HPDE6-E6E7 (cell line): ENCODE data around the gene FBXW7.
"Not testable (repeated sequence)": the region's sequence is repeated elsewhere in the genome, so short reads cannot be mapped to it uniquely, and the experiment has no call there.

ENCODE experiments used
- DNase-seq: peaks from one replicate; pipeline ENCODE4 v3.0.0; 2011; ENCODE audit warnings: missing footprints; ENCODE audit errors: extremely low spot score

Gene FBXW7

DNA sequence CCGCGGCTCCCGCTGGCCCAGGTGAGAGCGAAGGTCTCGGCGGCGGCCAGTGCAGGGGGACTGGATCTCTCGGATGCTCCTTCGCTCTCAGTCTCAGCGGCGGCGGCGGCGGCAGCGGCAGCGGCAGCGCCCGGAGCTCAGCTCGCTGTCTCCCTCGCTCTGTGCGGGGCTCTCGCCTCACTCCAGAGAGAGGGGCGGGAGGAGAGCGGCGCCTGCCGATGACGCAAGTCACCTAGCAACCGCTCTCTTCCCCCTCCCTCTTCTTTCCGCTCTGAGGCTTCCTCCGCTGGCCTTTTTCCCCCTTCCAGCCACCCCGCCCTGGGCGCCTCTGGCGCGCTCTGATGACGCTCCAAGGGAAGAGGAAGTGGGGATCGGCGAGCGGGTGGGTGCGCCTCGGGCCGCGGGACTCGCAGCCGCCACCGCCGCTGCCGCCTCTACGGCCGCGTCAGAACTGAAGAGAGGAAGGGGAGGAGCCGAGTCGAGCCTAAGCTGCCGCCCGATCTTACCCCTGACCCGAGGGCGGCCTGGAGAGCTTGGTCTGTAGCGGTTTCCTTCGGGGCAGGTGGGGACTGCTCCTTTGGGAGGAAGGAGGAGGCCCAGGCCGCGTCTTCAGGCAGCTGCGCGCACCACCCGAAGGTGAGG lies at the start of gene FBXW7:
Gene FBXW7 (minus strand): TSS at position 190 of the 642 bp plus-strand sequence. CDS start 124,289 bp downstream, outside the sequence.
- DNase-seq, result peak; percentile 93

DNA sequence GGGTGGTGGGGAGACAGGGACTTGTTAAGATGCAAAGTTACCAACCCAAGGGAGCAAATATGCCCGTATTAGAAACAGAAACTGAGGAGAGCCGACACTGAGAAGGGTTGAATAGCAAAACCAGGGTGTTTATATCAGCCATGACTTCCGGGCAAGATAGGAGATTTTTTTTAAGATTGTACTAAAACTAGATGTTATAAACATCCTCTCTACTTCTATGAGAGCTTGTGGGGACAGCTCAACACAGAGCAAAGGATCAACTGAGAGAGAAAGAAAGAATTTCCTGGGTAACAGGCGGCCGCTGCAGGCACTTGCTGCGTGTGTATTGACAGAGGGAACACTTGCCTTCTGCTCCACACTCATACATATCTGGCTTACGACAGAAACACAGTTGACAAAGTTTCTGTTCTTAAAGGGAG lies 49.1 kb upstream of the FBXW7 start:
- no peak for DNase-seq

DNA sequence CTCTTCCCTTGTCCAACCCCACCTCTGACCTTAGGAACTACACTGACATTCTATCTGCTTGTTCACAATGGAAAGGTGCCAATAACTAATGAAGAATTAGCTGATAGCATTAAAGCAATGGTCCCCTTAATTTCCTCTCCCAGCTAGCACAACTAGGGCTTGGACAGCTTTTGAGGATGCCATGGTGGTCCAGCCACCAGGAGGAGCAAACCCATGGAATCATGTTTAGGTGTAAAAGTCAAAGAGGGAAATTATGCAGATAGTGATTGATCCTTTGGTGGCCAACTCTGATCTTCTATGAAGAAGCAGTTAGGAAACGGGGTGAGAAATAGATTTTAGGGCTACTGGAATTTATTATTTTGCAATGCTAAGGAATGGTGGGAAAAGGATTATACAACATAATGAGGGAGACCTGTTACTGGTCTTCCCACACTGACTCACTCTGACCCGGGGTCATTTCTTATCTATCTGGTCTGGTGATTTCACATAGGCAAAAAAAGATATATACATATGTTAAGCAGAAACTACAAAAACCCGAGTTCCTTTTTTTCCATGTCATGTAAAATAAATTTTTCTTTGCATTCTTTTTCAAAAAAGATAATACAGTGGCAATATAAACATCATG lies 45.8 kb upstream of the FBXW7 start:
- no peak for DNase-seq

DNA sequence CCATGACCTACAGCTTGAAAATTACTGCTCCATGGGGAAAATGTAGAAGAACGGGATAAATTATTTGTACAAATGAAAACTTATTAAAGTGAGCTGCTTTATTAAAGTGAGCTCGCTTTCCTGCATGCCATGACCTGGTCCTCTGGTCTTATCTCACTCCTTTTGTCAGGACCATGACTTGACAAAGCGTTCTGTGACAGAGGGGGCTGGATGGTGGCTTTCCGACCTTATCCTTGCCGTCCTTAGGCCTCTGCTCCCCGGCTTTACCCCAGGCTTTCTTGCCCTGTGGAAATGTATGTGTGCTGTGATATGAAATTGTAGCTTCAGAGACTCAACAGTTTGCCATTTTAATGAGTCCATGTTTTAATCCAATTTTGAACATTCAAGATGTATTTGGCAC lies 44.0 kb upstream of the FBXW7 start:
- no peak for DNase-seq

DNA sequence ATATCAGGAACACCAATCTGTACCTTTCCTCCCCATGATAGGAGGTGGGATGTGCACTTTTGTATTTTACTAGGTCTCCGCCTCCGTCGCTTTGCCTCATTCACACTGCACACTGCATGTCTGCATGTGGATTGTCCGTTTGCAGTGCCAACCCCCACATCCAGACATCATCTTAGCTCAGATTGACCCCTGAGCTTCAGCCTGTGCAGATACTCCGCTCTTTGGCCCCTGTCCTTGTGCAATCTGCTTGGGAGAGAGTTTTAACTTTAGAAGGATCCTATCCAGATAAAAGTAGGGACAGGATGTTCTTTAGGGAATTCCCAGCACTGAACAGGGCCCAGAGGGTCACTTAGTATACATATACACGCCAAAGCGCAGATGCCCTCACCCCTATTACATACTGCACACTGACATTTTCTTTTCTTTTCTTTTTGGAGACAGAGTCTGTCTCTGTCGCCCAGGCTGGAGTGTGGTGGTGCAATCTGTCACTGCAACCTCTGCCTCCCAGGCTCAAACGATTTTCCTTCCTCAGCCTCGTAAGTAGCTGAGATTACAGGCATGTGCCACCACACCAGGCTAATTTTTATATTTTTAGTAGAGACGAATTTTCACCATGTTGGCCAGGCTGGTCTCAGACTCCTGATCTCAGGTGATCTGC lies 43.3 kb upstream of the FBXW7 start:
- DNase-seq, result no peak

DNA sequence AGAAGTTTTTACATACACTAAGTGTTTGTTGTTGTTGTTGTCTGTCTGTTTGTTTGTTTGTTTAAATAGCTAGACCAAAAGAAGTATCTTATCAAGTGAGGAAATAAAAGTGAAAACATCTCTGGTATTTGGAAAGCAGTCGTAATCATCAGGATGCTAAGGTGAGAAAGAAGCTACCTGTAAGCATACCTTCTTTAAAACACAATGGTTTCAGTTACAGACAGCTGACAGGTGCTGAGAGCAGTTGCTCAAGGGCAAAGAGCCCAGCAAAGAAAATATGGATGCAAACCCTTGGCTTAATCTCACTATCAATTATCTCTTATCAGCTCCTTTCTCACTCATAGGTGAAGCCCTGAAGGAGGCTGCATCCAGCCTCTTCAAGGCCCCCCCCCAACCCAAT lies 42.8 kb upstream of the FBXW7 start:
- DNase-seq, result no peak

DNA sequence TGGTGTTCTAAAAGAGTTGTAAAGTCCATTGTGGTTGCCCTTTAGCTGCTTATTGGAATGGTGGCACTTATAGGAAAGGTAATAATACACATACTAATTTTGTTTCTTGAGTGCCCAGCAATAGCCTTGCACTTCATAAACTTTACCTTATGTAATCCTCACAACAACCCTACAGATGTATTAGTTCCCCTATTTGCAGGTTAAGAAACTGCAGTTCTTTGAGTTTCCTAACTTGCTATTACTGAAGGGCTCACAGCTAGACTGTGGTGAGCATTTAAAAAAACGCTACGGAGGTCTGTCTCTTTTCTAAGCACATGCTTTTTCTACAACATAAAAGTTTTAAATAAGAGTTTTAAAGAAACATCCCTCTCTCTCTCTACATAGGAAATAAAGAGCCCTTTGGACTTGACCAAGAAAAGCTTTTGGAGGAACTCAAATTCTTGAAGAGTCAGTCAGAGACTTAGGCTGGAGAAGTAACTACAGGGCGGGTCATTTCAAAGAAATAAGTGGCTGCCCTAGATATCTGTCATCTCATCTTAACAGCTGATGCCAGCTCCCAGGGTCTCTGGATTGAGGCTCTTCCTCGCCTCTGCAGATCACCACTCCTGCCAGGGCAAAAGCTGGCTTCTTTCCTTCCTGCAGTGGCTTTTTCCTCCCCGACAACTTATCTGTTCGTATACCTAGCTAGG lies 42.0 kb upstream of the FBXW7 start:
- no peak for DNase-seq

GRCh38 chr4:152575533-152575932 lies 39.6 kb upstream of the FBXW7 start:
- no peak for DNase-seq

DNA sequence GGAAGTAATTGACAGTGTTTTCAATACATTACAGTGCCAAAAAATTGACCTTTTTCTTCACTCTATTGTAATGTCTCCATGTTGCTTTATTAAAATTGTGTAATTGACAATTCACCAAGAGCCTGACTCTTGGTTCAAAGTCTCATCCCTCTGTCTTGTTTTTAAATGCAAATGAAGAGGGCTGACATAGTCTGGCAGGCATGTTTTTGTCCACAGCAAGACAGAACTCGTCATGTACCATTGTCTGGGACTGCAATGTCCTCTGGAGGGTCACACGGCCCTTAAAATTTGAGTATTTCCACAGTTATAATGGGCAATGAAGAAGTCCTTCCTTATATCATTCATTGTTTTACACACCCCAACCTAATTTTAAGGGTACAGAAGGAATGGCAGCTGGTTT lies 38.0 kb upstream of the FBXW7 start:
- DNase-seq, result no peak

- peak; percentile 70 for DNase-seq
Measured at GRCh38 chr4:152572417-152573086, 36.7 kb upstream of the FBXW7 start.

- DNase-seq, result no peak
Measured at GRCh38 chr4:152571770-152572169, 35.9 kb upstream of the FBXW7 start.

- no peak for DNase-seq
Measured at GRCh38 chr4:152571296-152571695, 35.4 kb upstream of the FBXW7 start.

GRCh38 chr4:152565333-152565732 lies 29.4 kb upstream of the FBXW7 start:
- DNase-seq, result no peak

GRCh38 chr4:152564336-152564735 lies 28.4 kb upstream of the FBXW7 start:
- no peak for DNase-seq

DNA sequence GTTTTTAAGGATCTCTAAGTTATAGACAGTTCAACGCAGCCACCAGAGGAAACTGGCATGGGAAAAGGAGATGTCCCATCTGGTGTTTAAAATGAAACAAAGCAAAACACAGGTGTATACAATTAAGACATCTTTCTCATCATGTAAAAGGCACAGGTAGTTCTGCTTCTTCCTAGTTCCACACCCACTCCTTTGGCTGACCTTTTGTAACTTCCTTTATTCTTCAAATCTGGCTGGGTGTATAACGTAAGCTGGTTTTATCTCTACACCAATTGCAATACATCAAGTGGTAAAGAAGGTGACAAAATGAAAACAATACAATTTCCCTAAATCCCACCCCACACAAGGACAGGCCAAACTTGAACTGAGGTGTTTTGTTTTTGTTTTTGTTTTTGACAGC lies 27.3 kb upstream of the FBXW7 start:
- no peak for DNase-seq

- DNase-seq, result no peak
Measured at GRCh38 chr4:152559641-152560040, 23.7 kb upstream of the FBXW7 start.

DNA sequence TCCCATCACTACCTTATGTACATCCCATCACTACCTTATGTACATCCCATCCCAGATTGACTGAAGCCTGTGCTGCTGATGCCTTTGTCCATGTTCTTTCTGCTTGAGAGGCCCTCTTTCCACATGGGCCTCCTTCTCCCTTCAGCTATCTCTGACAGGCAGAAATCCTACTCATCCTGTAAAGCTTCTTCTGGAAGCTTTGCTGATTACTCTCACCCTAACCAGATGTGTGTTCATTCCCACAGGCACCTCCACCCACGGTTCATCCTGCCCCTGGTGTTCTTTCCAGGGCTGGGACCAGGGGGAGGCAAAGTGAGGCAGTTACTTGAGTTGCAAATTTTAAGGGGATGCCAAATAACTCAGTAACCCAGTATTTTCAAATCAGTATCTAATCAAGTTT lies 22.5 kb upstream of the FBXW7 start:
- DNase-seq, result no peak

DNA sequence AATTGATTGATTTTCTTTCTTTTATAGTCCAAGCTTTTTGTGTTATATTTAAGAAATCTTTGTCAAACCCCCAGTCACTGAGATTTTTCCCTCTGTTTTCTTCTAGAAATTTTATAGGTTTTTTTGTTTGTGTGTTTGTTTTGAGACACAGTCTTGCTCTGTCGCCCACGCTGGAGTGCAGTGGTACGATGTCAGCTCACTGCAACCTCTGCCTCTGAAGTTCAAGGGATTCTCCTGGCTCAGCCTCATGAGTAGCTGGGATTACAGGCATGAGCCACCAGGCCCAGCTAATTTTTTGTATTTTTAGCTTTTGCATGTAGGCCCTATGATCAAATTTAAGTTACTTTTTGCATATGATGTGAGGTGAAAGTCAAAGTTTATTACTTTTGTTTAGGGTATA lies 20.9 kb upstream of the FBXW7 start:
- no peak for DNase-seq

GRCh38 chr4:152556283-152556682 lies 20.4 kb upstream of the FBXW7 start:
- no peak for DNase-seq

DNA sequence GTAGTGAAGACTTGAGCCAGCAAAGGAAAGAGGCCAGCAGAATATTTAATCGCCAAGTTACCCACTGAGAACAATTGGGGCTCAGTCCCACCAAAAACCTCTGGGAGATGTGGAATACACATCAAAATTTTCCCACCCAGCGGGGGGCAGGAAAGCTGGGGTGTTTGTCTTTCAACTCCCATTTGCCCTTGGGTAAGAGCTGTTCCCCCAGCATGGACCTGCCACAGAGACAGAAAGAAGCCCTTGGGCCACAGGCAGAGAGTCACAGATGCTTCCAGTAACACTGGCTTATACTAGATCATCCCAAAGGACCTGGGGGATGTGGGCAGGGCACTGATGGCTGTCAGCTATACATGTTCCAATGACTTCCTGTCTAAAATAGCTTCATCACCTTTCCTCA lies 18.9 kb upstream of the FBXW7 start:
- no peak for DNase-seq

- not testable (repeated sequence) for DNase-seq
Measured at GRCh38 chr4:152550687-152551086, 14.8 kb upstream of the FBXW7 start.

DNA sequence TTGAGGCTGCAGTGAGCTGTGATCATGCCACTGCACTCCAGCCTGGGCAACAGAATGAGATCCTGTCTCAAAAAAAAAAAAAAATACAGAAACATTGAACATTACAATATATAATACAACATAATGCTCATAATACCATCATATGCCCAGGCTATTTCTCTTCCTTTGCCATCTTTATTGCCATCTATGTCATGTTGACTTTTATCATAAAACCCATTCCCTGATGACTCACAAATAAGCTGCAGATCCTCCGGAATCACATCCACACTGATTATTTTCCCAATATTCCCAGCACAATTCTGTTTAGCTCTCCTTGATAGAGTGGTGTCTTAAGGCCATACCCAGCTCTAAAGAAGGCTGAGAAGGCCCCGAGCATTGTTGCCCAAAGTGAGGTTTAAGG lies 9.2 kb upstream of the FBXW7 start:
- DNase-seq, result no peak
